OCI-LY7 (cell line): Measurements from ENCODE around the gene SLX4IP.

Experiments used
- EZH2phosphoT487 ChIP-seq: fragments of 200-600 bp; sonication (generic); IDR thresholded peaks from 2 replicates; pipeline ENCODE4 v1.6.1; 2018; ENCODE audit warnings: low read depth, borderline replicate concordance, mild to moderate bottlenecking, mixed run types, antibody characterized with exemption, low read length, moderate library complexity, mixed read lengths
- TF ChIP-seq, protein P1 (sequence below): fragments of 200-600 bp; sonication (generic); conservative IDR thresholded peaks from 2 replicates; pipeline ENCODE4 v1.5.1; 2014; ENCODE audit warnings: mild to moderate bottlenecking, antibody characterized with exemption, low read length, moderate library complexity, mixed read lengths

DNA sequence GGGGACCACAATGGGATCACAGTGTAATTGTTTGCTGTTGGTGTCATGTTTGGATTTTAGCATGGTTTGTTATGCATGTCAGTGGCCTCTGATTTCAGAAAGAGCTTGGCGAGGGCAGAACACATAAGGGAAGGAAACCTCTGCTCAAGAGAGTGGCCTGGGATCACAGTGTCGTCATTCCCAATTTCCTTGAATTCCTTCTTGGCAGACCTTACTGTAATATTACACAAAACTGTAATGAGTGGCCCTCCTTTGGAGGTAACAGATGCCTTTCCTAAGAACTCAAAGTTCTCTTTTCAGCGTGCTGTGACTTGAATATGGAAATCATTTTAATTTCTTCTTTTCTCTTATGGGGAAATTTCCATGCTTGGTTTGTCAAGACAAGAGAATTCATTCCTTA, 191.8 kb downstream of the SLX4IP start:
- TF ChIP-seq, protein P1, sequence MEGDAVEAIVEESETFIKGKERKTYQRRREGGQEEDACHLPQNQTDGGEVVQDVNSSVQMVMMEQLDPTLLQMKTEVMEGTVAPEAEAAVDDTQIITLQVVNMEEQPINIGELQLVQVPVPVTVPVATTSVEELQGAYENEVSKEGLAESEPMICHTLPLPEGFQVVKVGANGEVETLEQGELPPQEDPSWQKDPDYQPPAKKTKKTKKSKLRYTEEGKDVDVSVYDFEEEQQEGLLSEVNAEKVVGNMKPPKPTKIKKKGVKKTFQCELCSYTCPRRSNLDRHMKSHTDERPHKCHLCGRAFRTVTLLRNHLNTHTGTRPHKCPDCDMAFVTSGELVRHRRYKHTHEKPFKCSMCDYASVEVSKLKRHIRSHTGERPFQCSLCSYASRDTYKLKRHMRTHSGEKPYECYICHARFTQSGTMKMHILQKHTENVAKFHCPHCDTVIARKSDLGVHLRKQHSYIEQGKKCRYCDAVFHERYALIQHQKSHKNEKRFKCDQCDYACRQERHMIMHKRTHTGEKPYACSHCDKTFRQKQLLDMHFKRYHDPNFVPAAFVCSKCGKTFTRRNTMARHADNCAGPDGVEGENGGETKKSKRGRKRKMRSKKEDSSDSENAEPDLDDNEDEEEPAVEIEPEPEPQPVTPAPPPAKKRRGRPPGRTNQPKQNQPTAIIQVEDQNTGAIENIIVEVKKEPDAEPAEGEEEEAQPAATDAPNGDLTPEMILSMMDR: no peak
- TF ChIP-seq EZH2phosphoT487: no peak
